NCI-H2107 (cell line): ENCODE results near the gene ZNF304.
"Not testable (repeated sequence)": the region's sequence is repeated elsewhere in the genome, so short reads cannot be mapped to it uniquely, and the experiment has no call there.

Experiments
- DNase-seq: peaks from one replicate; lab custom pipeline; 2025; lab: John Stamatoyannopoulos, UW

The ZNF304 gene

GRCh38 chr19:57362419-57362818, 11.3 kb downstream of the ZNF304 start:
- no peak for DNase-seq

GRCh38 chr19:57362997-57363687, 12.1 kb downstream of the ZNF304 start, which contains the start of the genes TRAPPC2B and ZNF547:
TRAPPC2B (plus strand) TSS chr19:57363551; CDS start chr19:57364834, 1,283 bp downstream.
ZNF547 (plus strand) TSS chr19:57363551; CDS start chr19:57368556, 5,005 bp downstream.
- peak; percentile 97 for DNase-seq

- DNase-seq = no peak
Measured at GRCh38 chr19:57363688-57364181, 12.7 kb downstream of the ZNF304 start.

GRCh38 chr19:57366776-57367175, 15.7 kb downstream of the ZNF304 start:
- DNase-seq = no peak

GRCh38 chr19:57374179-57374578, 23.1 kb downstream of the ZNF304 start:
- no peak for DNase-seq

GRCh38 chr19:57374647-57375046, 23.6 kb downstream of the ZNF304 start:
- not testable (repeated sequence) for DNase-seq

GRCh38 chr19:57376151-57376550, 25.1 kb downstream of the ZNF304 start:
- no peak for DNase-seq

- no peak for DNase-seq
Measured at GRCh38 chr19:57377498-57378146, 26.6 kb downstream of the ZNF304 start.

- no peak for DNase-seq
Measured at GRCh38 chr19:57380923-57381322, 29.9 kb downstream of the ZNF304 start.

- no peak for DNase-seq
Measured at GRCh38 chr19:57382806-57383488, 31.9 kb downstream of the ZNF304 start.

- DNase-seq = no peak
Measured at GRCh38 chr19:57389194-57389729, 38.2 kb downstream of the ZNF304 start.

- DNase-seq = peak; percentile 93
Measured at GRCh38 chr19:57389730-57390598, 38.9 kb downstream of the ZNF304 start, which contains the start of gene ZNF548. ZNF548 (plus strand) TSS chr19:57389854; CDS start chr19:57390100, 246 bp downstream.

GRCh38 chr19:57395710-57396109, 44.6 kb downstream of the ZNF304 start:
- DNase-seq = no peak

- no peak for DNase-seq
Measured at GRCh38 chr19:57398868-57399267, 47.8 kb downstream of the ZNF304 start.

GRCh38 chr19:57403737-57404563, 52.9 kb downstream of the ZNF304 start:
- no peak for DNase-seq

- DNase-seq = no peak
Measured at GRCh38 chr19:57406516-57407123, 55.5 kb downstream of the ZNF304 start.
